WERI-Rb-1 (cell line): ENCODE measurements around the gene USP17L19.
"Not testable (repeated sequence)": the region's sequence is repeated elsewhere in the genome, so short reads cannot be mapped to it uniquely, and the experiment has no call there.

Experiments
- DNase-seq: peaks from one replicate; pipeline ENCODE4 v3.0.0-alpha.2; 2020
- H3K27ac ChIP-seq: fragments of 250-450 bp; sonication (Bioruptor Pico); 2 replicates; pipeline ENCODE4 v1.5.1; 2020; ENCODE audit warnings: mild to moderate bottlenecking, moderate library complexity
- H3K27me3 ChIP-seq: fragments of 250-450 bp; sonication (Bioruptor Pico); 2 replicates; pipeline ENCODE4 v1.5.1; 2021; ENCODE audit warnings: mild to moderate bottlenecking, low read depth, moderate library complexity; ENCODE audit not compliant: insufficient read depth, severe bottlenecking
- H3K36me3 ChIP-seq: fragments of 250-450 bp; sonication (Bioruptor Pico); 2 replicates; pipeline ENCODE4 v1.5.1; 2020; ENCODE audit warnings: mild to moderate bottlenecking, moderate library complexity
- H3K4me3 ChIP-seq: 2 replicates; pipeline ENCODE4 v1.5.1; 2011; ENCODE audit warnings: low read depth, mild to moderate bottlenecking, control low read depth, low read length
- H3K9me3 ChIP-seq: fragments of 250-450 bp; sonication (Bioruptor Pico); 2 replicates; pipeline ENCODE4 v1.5.1; 2021; ENCODE audit warnings: mild to moderate bottlenecking, moderate library complexity; ENCODE audit not compliant: severe bottlenecking

USP17L19 gene, protein sequence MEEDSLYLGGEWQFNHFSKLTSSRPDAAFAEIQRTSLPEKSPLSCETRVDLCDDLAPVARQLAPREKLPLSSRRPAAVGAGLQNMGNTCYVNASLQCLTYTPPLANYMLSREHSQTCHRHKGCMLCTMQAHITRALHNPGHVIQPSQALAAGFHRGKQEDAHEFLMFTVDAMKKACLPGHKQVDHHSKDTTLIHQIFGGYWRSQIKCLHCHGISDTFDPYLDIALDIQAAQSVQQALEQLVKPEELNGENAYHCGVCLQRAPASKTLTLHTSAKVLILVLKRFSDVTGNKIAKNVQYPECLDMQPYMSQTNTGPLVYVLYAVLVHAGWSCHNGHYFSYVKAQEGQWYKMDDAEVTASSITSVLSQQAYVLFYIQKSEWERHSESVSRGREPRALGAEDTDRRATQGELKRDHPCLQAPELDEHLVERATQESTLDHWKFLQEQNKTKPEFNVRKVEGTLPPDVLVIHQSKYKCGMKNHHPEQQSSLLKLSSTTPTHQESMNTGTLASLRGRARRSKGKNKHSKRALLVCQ

DNA sequence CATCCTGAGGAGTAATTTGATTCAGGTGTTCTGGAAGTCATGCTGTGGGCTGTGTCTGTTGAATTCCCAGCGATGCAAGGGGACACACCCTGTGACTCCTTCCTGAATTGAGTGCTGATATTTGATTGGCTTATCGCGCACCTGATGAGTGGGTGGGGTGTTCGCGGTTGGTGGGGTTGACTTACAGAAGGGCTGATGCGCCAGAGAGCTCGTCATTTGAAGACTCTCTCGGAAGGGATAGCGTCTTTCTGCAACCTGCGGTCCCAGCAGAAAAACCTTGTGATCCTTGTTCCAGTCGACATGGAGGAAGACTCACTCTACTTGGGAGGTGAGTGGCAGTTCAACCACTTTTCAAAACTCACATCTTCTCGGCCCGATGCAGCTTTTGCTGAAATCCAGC is at the start of gene USP17L19:
TSS of gene USP17L19 (plus strand) at position 301 of the 400 bp plus-strand sequence. CDS start at position 301, 0 bp downstream.
- DNase-seq, H3K27me3 ChIP-seq, H3K36me3 ChIP-seq, H3K4me3 ChIP-seq, H3K27ac ChIP-seq, H3K9me3 ChIP-seq: not testable (repeated sequence)

DNA sequence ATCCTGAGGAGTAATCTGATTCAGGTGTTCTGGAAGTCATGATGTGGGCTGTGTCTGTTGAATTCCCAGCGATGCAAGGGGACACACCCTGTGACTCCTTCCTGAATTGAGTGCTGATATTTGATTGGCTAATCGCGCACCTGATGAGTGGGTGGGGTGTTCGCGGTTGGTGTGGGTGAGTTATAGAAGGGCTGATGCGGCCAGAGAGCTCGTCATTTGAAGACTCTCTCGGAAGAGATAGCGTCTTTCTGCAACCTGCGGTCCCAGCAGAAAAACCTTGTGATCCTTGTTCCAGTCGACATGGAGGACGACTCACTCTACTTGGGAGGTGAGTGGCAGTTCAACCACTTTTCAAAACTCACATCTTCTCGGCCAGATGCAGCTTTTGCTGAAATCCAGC is 42.8 kb upstream of the USP17L19 start, which contains the start of gene USP17L10:
TSS of gene USP17L10 (plus strand) at position 301 of the 400 bp plus-strand sequence. CDS start at position 301, 0 bp downstream.
- H3K27ac ChIP-seq, DNase-seq, H3K27me3 ChIP-seq, H3K9me3 ChIP-seq, H3K36me3 ChIP-seq, H3K4me3 ChIP-seq: not testable (repeated sequence)

DNA sequence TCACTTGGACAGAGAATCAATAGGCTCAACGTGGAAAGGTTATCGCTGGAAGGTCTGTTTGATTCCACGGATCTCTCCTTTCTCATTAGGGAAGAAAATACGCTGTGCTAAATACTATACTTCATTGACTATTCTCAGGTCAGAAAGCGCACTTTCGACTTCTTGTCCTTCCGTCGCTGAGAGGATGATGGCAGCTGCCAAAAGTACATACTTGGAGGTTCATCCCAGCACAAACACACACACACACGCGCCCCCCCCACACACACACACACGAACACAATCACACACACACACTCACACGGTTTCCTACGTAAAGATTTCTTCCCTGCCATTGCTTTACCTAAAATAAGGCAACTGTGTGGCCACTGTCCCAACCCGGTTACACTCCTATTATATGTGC is 38.5 kb upstream of the USP17L19 start:
- H3K4me3 ChIP-seq, H3K36me3 ChIP-seq, DNase-seq, H3K9me3 ChIP-seq, H3K27me3 ChIP-seq, H3K27ac ChIP-seq: not testable (repeated sequence)

DNA sequence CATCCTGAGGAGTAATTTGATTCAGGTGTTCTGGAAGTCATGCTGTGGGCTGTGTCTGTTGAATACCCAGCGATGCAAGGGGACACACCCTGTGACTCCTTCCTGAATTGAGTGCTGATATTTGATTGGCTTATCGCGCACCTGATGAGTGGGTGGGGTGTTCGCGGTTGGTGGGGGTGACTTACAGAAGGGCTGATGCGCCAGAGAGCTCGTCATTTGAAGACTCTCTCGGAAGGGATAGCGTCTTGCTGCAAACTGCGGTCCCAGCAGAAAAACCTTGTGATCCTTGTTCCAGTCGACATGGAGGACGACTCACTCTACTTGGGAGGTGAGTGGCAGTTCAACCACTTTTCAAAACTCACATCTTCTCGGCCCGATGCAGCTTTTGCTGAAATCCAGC is 38.1 kb upstream of the USP17L19 start, which contains the start of gene USP17L11:
TSS of gene USP17L11 (plus strand) at position 301 of the 400 bp plus-strand sequence. CDS start at position 301, 0 bp downstream.
- not testable (repeated sequence) for DNase-seq, H3K36me3 ChIP-seq, H3K27ac ChIP-seq, H3K27me3 ChIP-seq, H3K9me3 ChIP-seq, H3K4me3 ChIP-seq

DNA sequence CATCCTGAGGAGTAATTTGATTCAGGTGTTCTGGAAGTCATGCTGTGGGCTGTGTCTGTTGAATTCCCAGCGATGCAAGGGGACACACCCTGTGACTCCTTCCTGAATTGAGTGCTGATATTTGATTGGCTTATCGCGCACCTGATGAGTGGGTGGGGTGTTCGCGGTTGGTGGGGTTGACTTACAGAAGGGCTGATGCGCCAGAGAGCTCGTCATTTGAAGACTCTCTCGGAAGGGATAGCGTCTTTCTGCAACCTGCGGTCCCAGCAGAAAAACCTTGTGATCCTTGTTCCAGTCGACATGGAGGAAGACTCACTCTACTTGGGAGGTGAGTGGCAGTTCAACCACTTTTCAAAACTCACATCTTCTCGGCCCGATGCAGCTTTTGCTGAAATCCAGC is 33.3 kb upstream of the USP17L19 start, which contains the start of gene USP17L12:
TSS of gene USP17L12 (plus strand) at position 301 of the 400 bp plus-strand sequence. CDS start at position 301, 0 bp downstream.
- not testable (repeated sequence) for DNase-seq, H3K27ac ChIP-seq, H3K36me3 ChIP-seq, H3K27me3 ChIP-seq, H3K9me3 ChIP-seq, H3K4me3 ChIP-seq

DNA sequence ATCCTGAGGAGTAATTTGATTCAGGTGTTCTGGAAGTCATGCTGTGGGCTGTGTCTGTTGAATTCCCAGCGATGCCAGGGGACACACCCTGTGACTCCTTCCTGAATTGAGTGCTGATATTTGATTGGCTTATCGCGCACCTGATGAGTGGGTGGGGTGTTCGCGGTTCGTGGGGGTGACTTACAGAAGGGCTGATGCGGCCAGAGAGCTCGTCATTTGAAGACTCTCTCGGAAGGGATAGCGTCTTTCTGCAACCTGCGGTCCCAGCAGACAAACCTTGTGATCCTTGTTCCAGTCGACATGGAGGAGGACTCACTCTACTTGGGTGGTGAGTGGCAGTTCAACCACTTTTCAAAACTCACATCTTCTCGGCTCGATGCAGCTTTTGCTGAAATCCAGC is 28.6 kb upstream of the USP17L19 start, which contains the start of gene USP17L13:
TSS of gene USP17L13 (plus strand) at position 301 of the 400 bp plus-strand sequence. CDS start at position 301, 0 bp downstream.
- not testable (repeated sequence) for H3K36me3 ChIP-seq, DNase-seq, H3K27me3 ChIP-seq, H3K4me3 ChIP-seq, H3K9me3 ChIP-seq, H3K27ac ChIP-seq

DNA sequence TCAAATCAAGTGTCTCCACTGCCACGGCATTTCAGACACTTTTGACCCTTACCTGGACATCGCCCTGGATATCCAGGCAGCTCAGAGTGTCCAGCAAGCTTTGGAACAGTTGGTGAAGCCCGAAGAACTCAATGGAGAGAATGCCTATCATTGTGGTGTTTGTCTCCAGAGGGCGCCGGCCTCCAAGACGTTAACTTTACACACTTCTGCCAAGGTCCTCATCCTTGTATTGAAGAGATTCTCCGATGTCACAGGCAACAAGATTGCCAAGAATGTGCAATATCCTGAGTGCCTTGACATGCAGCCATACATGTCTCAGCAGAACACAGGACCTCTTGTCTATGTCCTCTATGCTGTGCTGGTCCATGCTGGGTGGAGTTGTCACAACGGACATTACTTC is 22.9 kb upstream of the USP17L19 start:
- not testable (repeated sequence) for H3K27ac ChIP-seq, DNase-seq, H3K9me3 ChIP-seq, H3K36me3 ChIP-seq, H3K27me3 ChIP-seq, H3K4me3 ChIP-seq

DNA sequence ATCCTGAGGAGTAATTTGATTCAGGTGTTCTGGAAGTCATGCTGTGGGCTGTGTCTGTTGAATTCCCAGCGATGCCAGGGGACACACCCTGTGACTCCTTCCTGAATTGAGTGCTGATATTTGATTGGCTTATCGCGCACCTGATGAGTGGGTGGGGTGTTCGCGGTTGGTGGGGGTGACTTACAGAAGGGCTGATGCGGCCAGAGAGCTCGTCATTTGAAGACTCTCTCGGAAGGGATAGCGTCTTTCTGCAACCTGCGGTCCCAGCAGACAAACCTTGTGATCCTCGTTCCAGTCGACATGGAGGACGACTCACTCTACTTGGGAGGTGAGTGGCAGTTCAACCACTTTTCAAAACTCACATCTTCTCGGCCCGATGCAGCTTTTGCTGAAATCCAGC is 19.1 kb upstream of the USP17L19 start, which contains the start of gene USP17L15:
TSS of gene USP17L15 (plus strand) at position 301 of the 400 bp plus-strand sequence. CDS start at position 301, 0 bp downstream.
- not testable (repeated sequence) for H3K4me3 ChIP-seq, H3K36me3 ChIP-seq, H3K27ac ChIP-seq, H3K27me3 ChIP-seq, H3K9me3 ChIP-seq, DNase-seq

DNA sequence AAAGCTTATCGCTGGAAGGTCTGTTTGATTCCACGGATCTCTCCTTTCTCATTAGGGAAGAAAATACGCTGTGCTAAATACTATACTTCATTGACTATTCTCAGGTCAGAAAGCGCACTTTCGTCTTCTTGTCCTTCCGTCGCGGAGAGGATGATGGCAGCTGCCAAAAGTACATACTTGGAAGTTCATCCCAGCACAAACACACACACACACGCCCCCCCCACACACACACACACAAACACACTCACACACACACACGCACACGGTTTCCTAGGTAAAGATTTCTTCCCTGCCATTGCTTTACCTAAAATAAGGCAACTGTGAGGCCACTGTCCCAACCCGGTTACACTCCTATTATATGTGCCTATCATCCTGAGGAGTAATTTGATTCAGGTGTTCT is 14.7 kb upstream of the USP17L19 start:
- not testable (repeated sequence) for H3K27me3 ChIP-seq, H3K36me3 ChIP-seq, H3K9me3 ChIP-seq, H3K27ac ChIP-seq, H3K4me3 ChIP-seq
- DNase-seq, result peak; percentile 13

DNA sequence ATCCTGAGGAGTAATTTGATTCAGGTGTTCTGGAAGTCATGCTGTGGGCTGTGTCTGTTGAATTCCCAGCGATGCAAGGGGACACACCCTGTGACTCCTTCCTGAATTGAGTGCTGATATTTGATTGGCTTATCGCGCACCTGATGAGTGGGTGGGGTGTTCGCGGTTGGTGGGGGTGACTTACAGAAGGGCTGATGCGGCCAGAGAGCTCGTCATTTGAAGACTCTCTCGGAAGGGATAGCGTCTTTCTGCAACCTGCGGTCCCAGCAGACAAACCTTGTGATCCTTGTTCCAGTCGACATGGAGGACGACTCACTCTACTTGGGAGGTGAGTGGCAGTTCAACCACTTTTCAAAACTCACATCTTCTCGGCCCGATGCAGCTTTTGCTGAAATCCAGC is 9.6 kb upstream of the USP17L19 start, which contains the start of gene USP17L17:
TSS of gene USP17L17 (plus strand) at position 301 of the 400 bp plus-strand sequence. CDS start at position 301, 0 bp downstream.
- H3K27ac ChIP-seq, H3K27me3 ChIP-seq, DNase-seq, H3K4me3 ChIP-seq, H3K9me3 ChIP-seq, H3K36me3 ChIP-seq: not testable (repeated sequence)

DNA sequence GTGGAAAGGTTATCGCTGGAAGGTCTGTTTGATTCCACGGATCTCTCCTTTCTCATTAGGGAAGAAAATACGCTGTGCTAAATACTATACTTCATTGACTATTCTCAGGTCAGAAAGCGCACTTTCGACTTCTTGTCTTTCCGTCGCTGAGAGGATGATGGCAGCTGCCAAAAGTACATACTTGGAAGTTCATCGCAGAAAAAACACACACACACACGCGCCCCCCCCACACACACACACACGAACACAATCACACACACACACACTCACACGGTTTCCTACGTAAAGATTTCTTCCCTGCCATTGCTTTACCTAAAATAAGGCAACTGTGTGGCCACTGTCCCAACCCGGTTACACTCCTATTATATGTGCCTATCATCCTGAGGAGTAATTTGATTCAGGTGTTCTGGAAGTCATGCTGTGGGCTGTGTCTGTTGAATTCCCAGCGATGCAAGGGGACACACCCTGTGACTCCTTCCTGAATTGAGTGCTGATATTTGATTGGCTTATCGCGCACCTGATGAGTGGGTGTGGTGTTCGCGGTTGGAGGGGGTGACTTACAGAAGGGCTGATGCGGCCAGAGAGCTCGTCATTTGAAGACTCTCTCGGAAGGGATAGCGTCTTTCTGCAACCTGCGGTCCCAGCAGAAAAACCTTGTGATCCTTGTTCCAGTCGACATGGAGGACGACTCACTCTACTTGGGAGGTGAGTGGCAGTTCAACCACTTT is 5.1 kb upstream of the USP17L19 start, which contains the start of gene USP17L18:
TSS of gene USP17L18 (plus strand) at position 678 of the 728 bp plus-strand sequence. CDS start at position 678, 0 bp downstream.
- H3K27me3 ChIP-seq, H3K9me3 ChIP-seq, DNase-seq, H3K36me3 ChIP-seq, H3K27ac ChIP-seq, H3K4me3 ChIP-seq: not testable (repeated sequence)

DNA sequence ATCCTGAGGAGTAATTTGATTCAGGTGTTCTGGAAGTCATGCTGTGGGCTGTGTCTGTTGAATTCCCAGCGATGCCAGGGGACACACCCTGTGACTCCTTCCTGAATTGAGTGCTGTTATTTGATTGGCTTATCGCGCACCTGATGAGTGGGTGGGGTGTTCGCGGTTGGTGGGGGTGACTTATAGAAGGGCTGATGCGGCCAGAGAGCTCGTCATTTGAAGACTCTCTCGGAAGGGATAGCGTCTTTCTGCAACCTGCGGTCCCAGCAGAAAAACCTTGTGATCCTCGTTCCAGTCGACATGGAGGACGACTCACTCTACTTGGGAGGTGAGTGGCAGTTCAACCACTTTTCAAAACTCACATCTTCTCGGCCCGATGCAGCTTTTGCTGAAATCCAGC is 4.6 kb downstream of the USP17L19 start, which contains the start of gene USP17L20:
TSS of gene USP17L20 (plus strand) at position 301 of the 400 bp plus-strand sequence. CDS start at position 301, 0 bp downstream.
- not testable (repeated sequence) for H3K4me3 ChIP-seq, H3K9me3 ChIP-seq, H3K27ac ChIP-seq, DNase-seq, H3K27me3 ChIP-seq, H3K36me3 ChIP-seq

DNA sequence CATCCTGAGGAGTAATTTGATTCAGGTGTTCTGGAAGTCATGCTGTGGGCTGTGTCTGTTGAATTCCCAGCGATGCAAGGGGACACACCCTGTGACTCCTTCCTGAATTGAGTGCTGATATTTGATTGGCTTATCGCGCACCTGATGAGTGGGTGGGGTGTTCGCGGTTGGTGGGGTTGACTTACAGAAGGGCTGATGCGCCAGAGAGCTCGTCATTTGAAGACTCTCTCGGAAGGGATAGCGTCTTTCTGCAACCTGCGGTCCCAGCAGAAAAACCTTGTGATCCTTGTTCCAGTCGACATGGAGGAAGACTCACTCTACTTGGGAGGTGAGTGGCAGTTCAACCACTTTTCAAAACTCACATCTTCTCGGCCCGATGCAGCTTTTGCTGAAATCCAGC is 9.4 kb downstream of the USP17L19 start, which contains the start of gene USP17L21:
TSS of gene USP17L21 (plus strand) at position 301 of the 400 bp plus-strand sequence. CDS start at position 301, 0 bp downstream.
- H3K36me3 ChIP-seq, DNase-seq, H3K27me3 ChIP-seq: not testable (repeated sequence)

More for the DNA sequence above, 9.4 kb downstream of the USP17L19 start, which contains the start of gene USP17L21:
- not testable (repeated sequence) for H3K4me3 ChIP-seq, H3K9me3 ChIP-seq, H3K27ac ChIP-seq
